ENCODE data around the gene PLCH2.
A peak's percentile ranks its signal among the peaks of the same experiment; 100 is the strongest.

Gene PLCH2

GRCh38 chr1:2479618-2480017 lies 3.5 kb downstream of the PLCH2 start:
- no peak for DNase-seq (ENCODE audit: low read depth in 2 of 2)

GRCh38 chr1:2480236-2480985 lies 4.3 kb downstream of the PLCH2 start:
- no peak for DNase-seq (ENCODE audit: low read depth in 2 of 2)

GRCh38 chr1:2480986-2481364 lies 4.9 kb downstream of the PLCH2 start:
- no peak for DNase-seq (ENCODE audit: low read depth in 2 of 2)

GRCh38 chr1:2481885-2482284 lies 5.8 kb downstream of the PLCH2 start:
- no peak for DNase-seq (ENCODE audit: low read depth in 2 of 2)

- DNase-seq (ENCODE audit: low read depth in 2 of 2), result no peak
These were observed 6.5 kb downstream of the PLCH2 start for GRCh38 chr1:2482588-2482987.

- DNase-seq (ENCODE audit: low read depth in 2 of 2), result no peak
These were observed 6.9 kb downstream of the PLCH2 start for GRCh38 chr1:2483026-2483425.

GRCh38 chr1:2483970-2484369 lies 7.9 kb downstream of the PLCH2 start:
- no peak for DNase-seq (ENCODE audit: low read depth in 2 of 2)

GRCh38 chr1:2486041-2486440 lies 10.0 kb downstream of the PLCH2 start:
- no peak for DNase-seq (ENCODE audit: low read depth in 2 of 2)

- DNase-seq (ENCODE audit: low read depth in 2 of 2), result no peak
These were observed 10.5 kb downstream of the PLCH2 start for GRCh38 chr1:2486558-2486957.

- no peak for DNase-seq (ENCODE audit: low read depth in 2 of 2)
These were observed 12.6 kb downstream of the PLCH2 start for GRCh38 chr1:2488688-2489087.

GRCh38 chr1:2489615-2490014 lies 13.5 kb downstream of the PLCH2 start:
- DNase-seq (ENCODE audit: low read depth in 2 of 2), result no peak

- DNase-seq (ENCODE audit: low read depth in 2 of 2), result no peak
These were observed 16.0 kb downstream of the PLCH2 start for GRCh38 chr1:2492091-2492490.

- DNase-seq (ENCODE audit: low read depth in 2 of 2), result no peak
These were observed 17.1 kb downstream of the PLCH2 start for GRCh38 chr1:2493218-2493617.

GRCh38 chr1:2493691-2494322 lies 17.7 kb downstream of the PLCH2 start:
- DNase-seq (ENCODE audit: low read depth in 2 of 2), result peak in 1 of 2 donors; percentile 13

GRCh38 chr1:2494323-2494693 lies 18.2 kb downstream of the PLCH2 start:
- no peak for DNase-seq (ENCODE audit: low read depth in 2 of 2)

GRCh38 chr1:2495026-2495425 lies 18.9 kb downstream of the PLCH2 start:
- DNase-seq (ENCODE audit: low read depth in 2 of 2), result no peak

- no peak for DNase-seq (ENCODE audit: low read depth in 2 of 2)
These were observed 19.5 kb downstream of the PLCH2 start for GRCh38 chr1:2495546-2495945.

- DNase-seq (ENCODE audit: low read depth in 2 of 2), result peak in 1 of 2 donors; percentile 12
These were observed 20.1 kb downstream of the PLCH2 start for GRCh38 chr1:2496087-2496622.

GRCh38 chr1:2496746-2497145 lies 20.7 kb downstream of the PLCH2 start:
- DNase-seq (ENCODE audit: low read depth in 2 of 2), result no peak

- no peak for DNase-seq (ENCODE audit: low read depth in 2 of 2)
These were observed 21.8 kb downstream of the PLCH2 start for GRCh38 chr1:2497891-2498290.

GRCh38 chr1:2498648-2499047 lies 22.6 kb downstream of the PLCH2 start:
- DNase-seq (ENCODE audit: low read depth in 2 of 2), result no peak

GRCh38 chr1:2499260-2499659 lies 23.2 kb downstream of the PLCH2 start:
- DNase-seq (ENCODE audit: low read depth in 2 of 2), result no peak

- no peak for DNase-seq (ENCODE audit: low read depth in 2 of 2)
These were observed 24.0 kb downstream of the PLCH2 start for GRCh38 chr1:2499986-2500596.

Measured in stimulated activated CD8-positive, alpha-beta memory T cell treated with anti-CD3 and anti-CD28 coated beads, Interleukin-7, amount 100 ng/mL, for 4 hours (primary cell).